H9 (cell line): ENCODE results near the gene SCN3A. TPM values are rescaled to one million over a fixed set of nuclear protein-coding genes. Genes with fewer than 3 reads are reported as not detected.

ENCODE experiments used
- DNase-seq: peaks from one replicate; pipeline ENCODE4 v3.0.0-alpha.2; 2017
- H2AFZ ChIP-seq: one replicate; pipeline ENCODE4 v1.6.1; 2013; ENCODE audit warnings: mild to moderate bottlenecking, low read length, control low read depth, moderate library complexity
- H2AK5ac ChIP-seq: 2 replicates; pipeline ENCODE4 v1.6.1; 2013; ENCODE audit warnings: low read length, control low read depth, mixed read lengths; ENCODE audit not compliant: insufficient read length
- H2BK120ac ChIP-seq: one replicate; pipeline ENCODE4 v1.6.1; 2013; ENCODE audit warnings: low read depth, mild to moderate bottlenecking, low read length, control low read depth, inconsistent platforms; ENCODE audit not compliant: poor library complexity, severe bottlenecking
- H2BK12ac ChIP-seq: 2 replicates; pipeline ENCODE4 v1.6.1; 2013; ENCODE audit warnings: low read length, control low read depth, mixed read lengths, low read depth; ENCODE audit not compliant: insufficient read length
- H2BK15ac ChIP-seq: 2 replicates; pipeline ENCODE4 v1.6.1; 2013; ENCODE audit warnings: low read depth, low read length, control low read depth
- H2BK20ac ChIP-seq: one replicate; pipeline ENCODE4 v1.6.1; 2013; ENCODE audit warnings: low read depth, mild to moderate bottlenecking, low read length, control low read depth, inconsistent platforms; ENCODE audit not compliant: poor library complexity, severe bottlenecking
- H2BK5ac ChIP-seq: 2 replicates; pipeline ENCODE4 v1.6.1; 2013; ENCODE audit warnings: low read length, control low read depth, mixed read lengths; ENCODE audit not compliant: insufficient read length
- H3K14ac ChIP-seq: 2 replicates; pipeline ENCODE4 v1.6.1; 2013; ENCODE audit warnings: low read length, control low read depth; ENCODE audit not compliant: insufficient read depth
- H3K18ac ChIP-seq: 2 replicates; pipeline ENCODE4 v1.6.1; 2013; ENCODE audit warnings: low read depth, mild to moderate bottlenecking, mixed read lengths, low read length, control low read depth; ENCODE audit not compliant: insufficient read length
- H3K23ac ChIP-seq: 2 replicates; pipeline ENCODE4 v1.6.1; 2013; ENCODE audit warnings: low read length, control low read depth, mixed read lengths, low read depth; ENCODE audit not compliant: insufficient read length
- H3K23me2 ChIP-seq: 2 replicates; pipeline ENCODE4 v1.6.1; 2013; ENCODE audit warnings: low read depth, mild to moderate bottlenecking, mixed read lengths, low read length, control low read depth; ENCODE audit not compliant: insufficient read length, poor library complexity, severe bottlenecking
- H3K27ac ChIP-seq: 2 replicates; pipeline ENCODE4 v1.5.1; 2013; ENCODE audit warnings: low read length, control low read depth, mixed read lengths, low read depth; ENCODE audit not compliant: insufficient read length
- H3K27me3 ChIP-seq: 2 replicates; pipeline ENCODE4 v1.6.1; 2013; ENCODE audit warnings: low read length, control low read depth, inconsistent platforms; ENCODE audit not compliant: insufficient read depth
- H3K4ac ChIP-seq: 2 replicates; pipeline ENCODE4 v1.6.1; 2013; ENCODE audit warnings: low read depth, mild to moderate bottlenecking, control low read depth, inconsistent platforms, low read length, moderate library complexity
- H3K4me1 ChIP-seq: 2 replicates; pipeline ENCODE4 v1.6.1; 2013; ENCODE audit warnings: low read length, control low read depth, inconsistent platforms; ENCODE audit not compliant: insufficient read depth
- H3K4me2 ChIP-seq: 2 replicates; pipeline ENCODE4 v1.6.1; 2013; ENCODE audit warnings: low read length, control low read depth, mixed read lengths; ENCODE audit not compliant: insufficient read length, insufficient read depth
- H3K56ac ChIP-seq: 2 replicates; pipeline ENCODE4 v1.6.1; 2013; ENCODE audit warnings: low read depth, mild to moderate bottlenecking, mixed read lengths, low read length, control low read depth; ENCODE audit not compliant: insufficient read length
- H3K79me1 ChIP-seq: 2 replicates; pipeline ENCODE4 v1.6.1; 2013; ENCODE audit warnings: low read depth, mild to moderate bottlenecking, moderate library complexity, low read length, control low read depth, inconsistent platforms; ENCODE audit not compliant: insufficient read depth, poor library complexity, severe bottlenecking
- H3K79me2 ChIP-seq: 2 replicates; pipeline ENCODE4 v1.6.1; 2013; ENCODE audit warnings: low read length, control low read depth, inconsistent platforms; ENCODE audit not compliant: insufficient read depth
- H3K9ac ChIP-seq: 2 replicates; pipeline ENCODE4 v1.6.1; 2013; ENCODE audit warnings: low read length, control low read depth, mixed read lengths; ENCODE audit not compliant: insufficient read length; ENCODE audit errors: extremely low read depth
- H3K9me3 ChIP-seq: one replicate; pipeline ENCODE4 v1.6.1; 2013; ENCODE audit warnings: low read depth, low read length, inconsistent platforms; ENCODE audit not compliant: control insufficient read depth
- H3T11ph ChIP-seq: one replicate; pipeline ENCODE4 v1.6.1; 2013; ENCODE audit warnings: mild to moderate bottlenecking, low read length, control low read depth, inconsistent platforms
- H4K20me1 ChIP-seq: one replicate; pipeline ENCODE4 v1.6.1; 2013; ENCODE audit not compliant: control insufficient read depth, insufficient read length, insufficient read depth
- H4K5ac ChIP-seq: 2 replicates; pipeline ENCODE4 v1.6.1; 2013; ENCODE audit warnings: low read depth, mild to moderate bottlenecking, mixed read lengths, low read length, control low read depth; ENCODE audit not compliant: insufficient read length
- H4K8ac ChIP-seq: replicated peaks from 2 replicates; pipeline ENCODE4 v1.6.1; 2013; ENCODE audit warnings: low read length, control low read depth, mixed read lengths, low read depth; ENCODE audit not compliant: insufficient read length
- H4K91ac ChIP-seq: 2 replicates; pipeline ENCODE4 v1.6.1; 2013; ENCODE audit warnings: low read depth, mild to moderate bottlenecking, moderate library complexity, mixed read lengths, low read length, control low read depth; ENCODE audit not compliant: insufficient read length
- H3K27ac Mint-ChIP-seq, 3 experiments: 2 replicates in 2 of 3; 3 replicates in 1 of 3; pipeline ENCODE4 v1.8.0; 2020 to 2021; ENCODE audit warnings: mixed read lengths in 3 of 3, mild to moderate bottlenecking in 1 of 3, moderate library complexity in 1 of 3
- H3K27me3 Mint-ChIP-seq: 2 replicates; pipeline ENCODE4 v1.8.0; 2021; ENCODE audit warnings: low read depth, mild to moderate bottlenecking, moderate library complexity, mixed read lengths
- H3K36me3 Mint-ChIP-seq, 3 experiments: 2 replicates in 2 of 3; 3 replicates in 1 of 3; pipeline ENCODE4 v1.8.0; 2020 to 2021; ENCODE audit warnings: low read depth in 3 of 3, mixed read lengths in 3 of 3; ENCODE audit not compliant: insufficient read depth in 1 of 3
- H3K4me1 Mint-ChIP-seq, 2 experiments: 2 replicates each; pipeline ENCODE4 v1.8.0; 2020; ENCODE audit warnings: mixed read lengths in 2 of 2
- H3K4me3 Mint-ChIP-seq, 2 experiments: 2 replicates in 1 of 2; 3 replicates in 1 of 2; pipeline ENCODE4 v1.8.0; 2020 to 2021; ENCODE audit warnings: mild to moderate bottlenecking in 2 of 2, mixed read lengths in 2 of 2, moderate library complexity in 1 of 2
- H3K9me3 Mint-ChIP-seq, 2 experiments: 2 replicates in 1 of 2; 3 replicates in 1 of 2; pipeline ENCODE4 v1.8.0; 2020; ENCODE audit warnings: mild to moderate bottlenecking in 2 of 2, mixed read lengths in 2 of 2, moderate library complexity in 1 of 2
- CTCF ChIP-seq: fragments of 200-600 bp; sonication (generic); conservative IDR thresholded peaks from 3 replicates; pipeline ENCODE4 v1.8.0; 2021; ENCODE audit warnings: antibody characterized with exemption, mild to moderate bottlenecking
- WGBS: extraction: QIAGEN DNeasy Blood & Tissue Kit; methylation state at CpG from one replicate; pipeline ENCODE4 v1.1.7; 2013; ENCODE audit warnings: missing lambda C conversion rate, low lambda C conversion rate, mixed read lengths; ENCODE audit not compliant: insufficient read length; ENCODE audit errors: extremely low coverage; 5-methylcytosine and 5-hydroxymethylcytosine counted together
- total RNA-seq: library from RNA; stranded (reverse); gene quantifications from 2 replicates; pipeline ENCODE4 v1.2.1, GENCODE V29; 2021

Gene SCN3A
- total RNA-seq, 1 experiment from 2014 or later: not detected

GRCh38 chr2:165155152-165155551 is 48.7 kb downstream of the SCN3A start:
- Histone ChIP-seq H2BK120ac (no peak overlapping the region), H2AK5ac (no peak overlapping the region), H3K79me2 (no peaks in the 10 kb centered on the region), H3K56ac (no peak overlapping the region), H2BK12ac (no peak overlapping the region), H4K8ac (no peak overlapping the region), H4K5ac (no peak overlapping the region), H4K20me1 (no peaks in the 10 kb centered on the region), H2BK20ac (no peak overlapping the region), H2BK15ac (no peak overlapping the region), H3K14ac (no peak overlapping the region), H3K27me3 (no peaks in the 10 kb centered on the region), H3T11ph (no peak overlapping the region), H3K23me2 (no peaks in the 10 kb centered on the region), H3K23ac (no peak overlapping the region), H3K18ac (no peak overlapping the region), H2AFZ (no peak overlapping the region), H4K91ac (no peak overlapping the region), H3K79me1 (no peaks in the 10 kb centered on the region), H3K4me2 (no peak overlapping the region), H3K9ac (no peak overlapping the region), H3K4ac (no peak overlapping the region), H2BK5ac (no peak overlapping the region), H3K27ac (no peak overlapping the region), H3K9me3 (no peaks in the 10 kb centered on the region), H3K4me1 (no peaks in the 10 kb centered on the region)
- peaks cover 0 to 3% of the 10 kb centered on the region in 2 experiments; a peak in 1 of 4 replicates for H3K4me1 Mint-ChIP-seq
- no peaks in the 10 kb centered on the region for H3K36me3 Mint-ChIP-seq
- H3K9me3 Mint-ChIP-seq: no peaks in the 10 kb centered on the region; a peak in 1 of 5 replicates
- WGBS: no CpG with 5 or more reads among the region's 2 CpGs
- no peak for DNase-seq
- no peak for TF ChIP-seq CTCF
- H3K4me3 Mint-ChIP-seq: no peak overlapping the region
- no peaks in the 10 kb centered on the region for H3K27me3 Mint-ChIP-seq
- H3K27ac Mint-ChIP-seq: no peak overlapping the region
